ENCODE measurements around the gene CEP250. TPM values are rescaled to one million over a fixed set of nuclear protein-coding genes. Genes with fewer than 3 reads are reported as not detected.
"Not testable (repeated sequence)": the region's sequence is repeated elsewhere in the genome, so short reads cannot be mapped to it uniquely, and the experiment has no call there.

CEP250 gene
- total RNA-seq, 2 experiments from 2014 or later = 68.6 to 86.9 TPM

DNA sequence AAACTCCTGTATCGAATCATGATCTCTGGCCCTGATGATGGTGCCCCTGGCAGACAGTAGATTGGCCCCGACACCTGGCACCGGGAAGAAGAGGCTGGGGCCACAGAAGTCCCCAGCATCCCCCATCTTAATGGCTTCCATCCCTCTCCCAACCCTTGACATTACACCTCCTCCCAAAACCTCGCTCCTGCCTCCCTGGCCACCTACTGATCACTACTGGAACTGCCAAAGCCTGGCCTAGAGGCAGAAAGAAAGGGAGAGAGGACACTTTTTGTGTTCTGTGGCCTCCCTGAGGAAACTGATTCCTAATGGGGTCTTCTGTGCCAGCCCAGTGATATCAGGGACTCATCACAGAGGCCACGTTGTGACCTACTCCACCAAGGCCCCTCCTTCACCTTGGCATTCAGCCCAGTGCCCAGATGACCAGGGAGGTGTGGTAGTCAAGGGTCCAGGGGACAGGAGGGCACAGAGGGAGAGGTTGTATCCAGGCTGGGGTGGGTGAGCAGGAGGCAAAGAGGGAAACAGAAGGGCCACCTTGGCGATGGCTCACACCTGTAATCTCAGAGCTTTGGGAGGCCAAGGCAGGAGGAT is 68.0 kb downstream of the CEP250 start:
- no peaks in the 10 kb centered on the region for H3K9me3 Mint-ChIP-seq (ENCODE audit: low read depth)
- CTCF ChIA-PET = no interaction called here
- no peaks in the 10 kb centered on the region for H3K36me3 Mint-ChIP-seq
- H3K4me1 Mint-ChIP-seq = no peaks in the 10 kb centered on the region
- H3K27ac Mint-ChIP-seq = no peak overlapping the region
- H3K4me3 Mint-ChIP-seq = no peak overlapping the region
- DNase-seq (no peak), ATAC-seq (peak; percentile 65)
- no peaks in the 10 kb centered on the region for H3K27me3 Mint-ChIP-seq

DNA sequence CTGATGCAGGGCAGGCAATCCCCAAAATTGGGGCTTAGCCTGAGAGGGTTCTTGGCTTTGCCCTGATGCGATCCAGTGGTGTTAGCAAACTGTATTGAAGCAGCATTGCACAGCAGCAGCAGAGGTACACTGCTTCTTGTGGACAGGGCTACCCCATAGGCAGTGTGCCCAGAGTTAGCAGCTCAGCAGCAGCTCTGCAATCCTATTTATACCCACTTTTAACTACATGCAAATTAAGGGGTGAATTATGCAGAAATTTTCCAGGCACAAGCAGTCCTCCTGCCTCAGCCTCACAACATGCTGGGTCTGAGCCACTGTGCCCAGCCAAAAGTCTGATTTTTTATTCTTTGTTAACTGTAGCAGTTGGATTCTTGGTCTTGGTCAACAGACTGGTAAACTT is 70.2 kb downstream of the CEP250 start:
- CTCF ChIA-PET = interaction anchor here (1.1 to 1.6 kb wide), 2 partner anchors 16 to 62 kb away, joined by 3 to 6 read pairs; partner anchors contain the start of gene ERGIC3
- ATAC-seq (no peak), DNase-seq (no peak)
- Mint-ChIP-seq H3K9me3 (ENCODE audit: low read depth) (no peaks in the 10 kb centered on the region), H3K27me3 (no peaks in the 10 kb centered on the region), H3K27ac (no peak overlapping the region), H3K4me1 (no peaks in the 10 kb centered on the region), H3K36me3 (no peaks in the 10 kb centered on the region), H3K4me3 (no peak overlapping the region)

DNA sequence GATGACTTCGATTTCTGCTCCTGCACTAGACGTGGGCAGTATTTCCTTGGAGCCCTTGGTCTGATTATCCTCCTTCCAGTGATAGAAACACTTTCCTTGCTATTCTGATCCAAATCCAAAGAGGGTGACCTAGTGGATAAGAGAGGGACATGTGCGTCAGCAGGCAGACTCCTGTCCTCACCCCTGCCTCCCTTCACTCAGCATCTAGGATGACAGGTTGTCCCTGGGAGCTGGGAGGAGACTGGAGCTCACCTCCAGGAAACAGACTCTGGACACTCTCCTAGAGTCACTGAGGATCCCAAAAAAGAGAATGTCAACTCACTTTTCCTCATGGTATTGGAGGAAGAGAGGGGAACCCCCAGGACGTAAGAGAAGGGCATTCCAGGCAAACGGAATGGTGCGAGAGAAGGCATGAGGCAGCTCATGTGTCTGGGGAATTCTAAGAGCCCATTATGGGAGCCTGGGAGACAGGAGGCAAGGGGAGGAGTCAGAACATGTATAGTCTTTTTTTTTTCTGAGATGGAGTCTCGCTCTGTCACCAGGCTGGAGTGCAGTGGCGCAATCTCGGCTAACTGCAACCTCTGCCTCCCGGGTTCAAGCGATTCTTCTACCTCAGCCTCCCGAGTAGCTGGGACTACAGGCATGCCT is 71.8 kb downstream of the CEP250 start:
- no peaks in the 10 kb centered on the region for H3K9me3 Mint-ChIP-seq (ENCODE audit: low read depth)
- CTCF ChIA-PET = interaction anchor here (0.7 to 1.4 kb wide), 2 partner anchors 9 to 20 kb away, joined by 4 read pairs; no protein-coding TSS in a partner anchor
- ATAC-seq (no peak), DNase-seq (no peak)
- no peak overlapping the region for H3K4me3 Mint-ChIP-seq
- H3K27me3 Mint-ChIP-seq = no peaks in the 10 kb centered on the region
- no peaks in the 10 kb centered on the region for H3K36me3 Mint-ChIP-seq
- no peak overlapping the region for H3K27ac Mint-ChIP-seq
- no peaks in the 10 kb centered on the region for H3K4me1 Mint-ChIP-seq

DNA sequence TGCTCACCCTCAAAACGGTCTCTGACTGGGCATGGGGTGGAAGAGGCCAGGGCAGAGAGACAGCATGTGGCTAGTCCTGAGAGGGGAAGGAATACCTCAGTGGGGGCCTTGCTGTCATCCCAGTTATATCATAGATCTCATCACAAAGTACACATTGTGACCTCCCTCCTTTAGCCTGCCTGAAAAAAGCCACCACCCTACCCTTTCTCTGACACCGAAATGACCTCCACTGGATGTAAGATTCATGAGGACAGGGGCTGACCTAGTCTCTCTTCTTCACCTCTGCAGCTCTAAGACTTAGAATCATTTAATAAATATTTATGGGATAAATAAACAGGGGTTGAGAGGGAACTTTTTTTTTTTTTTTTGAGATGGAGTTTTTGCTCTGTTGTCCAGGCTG is 74.2 kb downstream of the CEP250 start, which contains the start of gene C20orf173:
Gene C20orf173, minus strand, starts transcription at position 101 of the 400 bp plus-strand sequence. CDS start 279 bp downstream, outside the sequence.
- no peaks in the 10 kb centered on the region for H3K9me3 Mint-ChIP-seq (ENCODE audit: low read depth)
- no peaks in the 10 kb centered on the region for H3K27me3 Mint-ChIP-seq
- no peak within 1 kb of the TSS for H3K27ac Mint-ChIP-seq
- ATAC-seq = no peak
- DNase-seq = no peak
- H3K4me1 Mint-ChIP-seq = no peaks in the 10 kb centered on the region
- no peaks in the 10 kb centered on the region for H3K36me3 Mint-ChIP-seq
- CTCF ChIA-PET = no interaction called here
- no peak within 1 kb of the TSS for H3K4me3 Mint-ChIP-seq

DNA sequence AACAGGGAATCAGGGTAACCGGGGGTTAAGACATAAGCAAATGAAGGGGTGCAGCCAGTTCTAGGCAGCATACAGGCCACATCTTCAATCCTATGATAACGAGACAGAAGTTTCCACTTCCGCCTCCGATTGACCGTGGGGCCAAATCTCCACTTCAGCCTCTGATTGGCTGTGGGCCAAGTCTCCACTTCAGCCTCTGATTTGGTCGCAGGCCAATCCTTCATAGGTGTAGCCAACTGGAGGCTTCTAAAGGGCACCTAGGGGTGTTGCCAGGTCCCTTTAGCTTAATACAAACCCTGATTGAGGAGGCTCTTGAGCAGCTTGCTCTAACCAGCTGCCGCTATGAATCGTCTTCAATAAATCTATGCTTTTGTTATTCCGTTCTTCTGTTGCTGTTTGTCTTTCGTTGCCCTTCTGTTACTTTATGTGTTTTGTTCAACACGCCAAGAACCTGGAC is 84.4 kb downstream of the CEP250 start:
- peaks cover 20% of the 10 kb centered on the region for H3K4me1 Mint-ChIP-seq
- ATAC-seq = peak; percentile 43
- CTCF ChIA-PET = interaction anchor here (1.3 kb wide), 1 partner anchor 49 kb away, joined by 3 read pairs; no protein-coding TSS in a partner anchor
- DNase-seq = peak; percentile 64
- H3K4me3 Mint-ChIP-seq = peak overlapping the region; percentile 18
- H3K27me3 Mint-ChIP-seq = peaks cover 3% of the 10 kb centered on the region
- peaks cover 4% of the 10 kb centered on the region for H3K36me3 Mint-ChIP-seq
- H3K27ac Mint-ChIP-seq = peak overlapping the region; percentile 62
- no peaks in the 10 kb centered on the region for H3K9me3 Mint-ChIP-seq (ENCODE audit: low read depth)

DNA sequence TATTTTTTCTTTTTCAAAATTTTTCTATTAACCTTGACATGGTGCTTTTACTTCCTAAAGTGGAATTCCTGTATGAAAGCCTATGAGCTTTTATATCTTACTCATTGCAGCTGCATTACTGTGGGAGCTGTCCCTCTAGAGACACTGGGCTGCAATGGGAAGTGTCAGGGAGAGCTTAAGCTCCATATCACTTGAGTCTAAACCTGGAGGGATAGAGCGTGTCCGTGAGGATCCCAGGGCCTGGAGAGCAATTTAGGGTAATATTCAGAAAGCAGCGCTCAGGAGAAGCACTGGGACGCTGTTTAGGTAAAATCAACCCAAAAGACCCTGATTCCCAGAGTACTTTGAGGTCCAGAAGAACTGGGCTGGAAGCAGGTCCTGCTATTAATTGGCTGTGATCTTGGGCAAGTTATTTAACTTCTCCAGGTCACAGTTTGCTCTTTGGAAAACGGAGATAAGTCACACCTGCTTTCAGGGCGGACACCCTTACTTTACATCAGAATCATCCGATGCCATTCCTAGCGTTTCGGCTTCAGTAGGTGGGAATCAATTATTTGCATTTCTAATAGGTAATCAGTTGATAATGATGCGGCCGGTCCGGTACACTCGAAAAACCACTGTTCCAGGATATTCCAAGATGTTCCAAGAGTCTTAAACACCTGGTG is 85.9 kb downstream of the CEP250 start:
- DNase-seq = no peak
- no peaks in the 10 kb centered on the region for H3K27me3 Mint-ChIP-seq
- peak overlapping the region; percentile 86 for H3K27ac Mint-ChIP-seq
- CTCF ChIA-PET = interaction anchor here (1.1 to 2.0 kb wide), 8 partner anchors 16 to 413 kb away, joined by 3 to 6 read pairs (median 3); partner anchors contain the start of gene SCAND1
- peaks cover 4% of the 10 kb centered on the region for H3K36me3 Mint-ChIP-seq
- ATAC-seq = no peak
- no peaks in the 10 kb centered on the region for H3K9me3 Mint-ChIP-seq (ENCODE audit: low read depth)
- peaks cover 19% of the 10 kb centered on the region for H3K4me1 Mint-ChIP-seq
- peak overlapping the region; percentile 77 for H3K4me3 Mint-ChIP-seq

DNA sequence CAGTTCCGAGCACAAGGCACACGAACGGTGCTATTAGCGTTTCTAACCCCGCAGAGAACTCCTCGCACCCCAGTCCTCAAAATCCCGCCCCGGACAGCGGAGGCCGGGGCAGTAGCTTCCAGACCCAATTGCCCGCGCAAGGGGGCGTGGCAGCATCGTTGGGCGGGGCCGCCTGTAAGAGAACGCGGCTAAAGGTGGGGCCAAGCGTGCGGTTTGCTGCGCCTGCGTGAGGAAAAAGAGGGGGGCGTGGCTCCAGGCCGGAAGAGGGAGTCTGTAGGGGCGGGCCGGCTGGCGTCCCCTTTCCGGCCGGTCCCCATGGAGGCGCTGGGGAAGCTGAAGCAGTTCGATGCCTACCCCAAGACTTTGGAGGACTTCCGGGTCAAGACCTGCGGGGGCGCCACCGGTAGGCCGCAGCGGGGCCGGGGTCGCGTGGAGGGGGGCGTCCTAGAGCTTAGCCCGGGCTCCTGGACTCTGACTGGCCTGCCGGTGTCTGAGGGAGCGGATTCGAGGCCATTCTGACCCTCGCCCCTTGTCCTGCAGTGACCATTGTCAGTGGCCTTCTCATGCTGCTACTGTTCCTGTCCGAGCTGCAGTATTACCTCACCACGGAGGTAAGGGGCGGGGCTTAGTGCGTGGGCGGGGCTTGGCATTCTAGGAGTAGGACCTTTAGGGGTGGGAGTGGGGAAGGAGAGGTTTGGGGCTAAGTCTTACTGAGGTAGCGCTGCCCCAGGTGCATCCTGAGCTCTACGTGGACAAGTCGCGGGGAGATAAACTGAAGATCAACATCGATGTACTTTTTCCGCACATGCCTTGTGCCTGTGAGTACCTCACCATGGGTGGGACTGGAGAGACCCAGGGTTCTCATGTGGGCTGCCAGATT is 86.6 kb downstream of the CEP250 start, which contains the start of gene ERGIC3:
Gene ERGIC3, plus strand, starts transcription at position 296 of the 880 bp plus-strand sequence. Its CDS starts 20 bp downstream, at position 316.
- Mint-ChIP-seq H3K27ac (peak within 1 kb of the TSS; percentile 86), H3K4me3 (peak within 1 kb of the TSS; percentile 77), H3K27me3 (no peaks in the 10 kb centered on the region), H3K36me3 (peaks cover 4% of the 10 kb centered on the region), H3K9me3 (ENCODE audit: low read depth) (no peaks in the 10 kb centered on the region), H3K4me1 (peaks cover 19% of the 10 kb centered on the region)
- ATAC-seq (peak; percentile 97), DNase-seq (peak; percentile 99)
- CTCF ChIA-PET = interaction anchor here (1.0 to 2.0 kb wide), 9 partner anchors 16 to 451 kb away, joined by 3 to 6 read pairs (median 3); partner anchors contain the start of gene SCAND1

DNA sequence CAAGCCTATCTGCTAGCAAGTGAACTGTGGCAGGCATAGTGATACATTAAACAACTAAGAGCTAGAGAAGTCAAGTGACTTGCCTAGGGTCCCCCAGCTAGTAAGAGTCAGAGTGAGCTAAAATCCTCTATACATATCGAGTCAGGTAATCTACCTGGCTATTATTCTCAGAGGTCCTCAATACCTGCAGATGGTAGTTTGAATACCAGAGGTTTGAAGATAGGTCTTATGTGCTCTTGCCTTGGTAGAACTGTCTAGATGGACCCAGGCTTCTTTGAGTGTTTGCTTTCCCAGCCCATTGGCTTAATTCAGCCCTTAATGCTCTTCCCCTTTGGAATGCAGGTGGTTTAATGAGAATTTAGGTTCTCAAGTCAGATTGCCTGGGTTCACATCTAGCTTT is 87.6 kb downstream of the CEP250 start:
- H3K4me1 Mint-ChIP-seq = peaks cover 19% of the 10 kb centered on the region
- no peaks in the 10 kb centered on the region for H3K27me3 Mint-ChIP-seq
- ATAC-seq = no peak
- H3K4me3 Mint-ChIP-seq = peak overlapping the region; percentile 77
- no peaks in the 10 kb centered on the region for H3K9me3 Mint-ChIP-seq (ENCODE audit: low read depth)
- CTCF ChIA-PET = interaction anchor here (1.0 to 1.3 kb wide), 3 partner anchors 35 to 450 kb away, joined by 3 to 4 read pairs (median 3); no protein-coding TSS in a partner anchor
- H3K27ac Mint-ChIP-seq = peak overlapping the region; percentile 41
- DNase-seq = no peak
- peaks cover 4% of the 10 kb centered on the region for H3K36me3 Mint-ChIP-seq

DNA sequence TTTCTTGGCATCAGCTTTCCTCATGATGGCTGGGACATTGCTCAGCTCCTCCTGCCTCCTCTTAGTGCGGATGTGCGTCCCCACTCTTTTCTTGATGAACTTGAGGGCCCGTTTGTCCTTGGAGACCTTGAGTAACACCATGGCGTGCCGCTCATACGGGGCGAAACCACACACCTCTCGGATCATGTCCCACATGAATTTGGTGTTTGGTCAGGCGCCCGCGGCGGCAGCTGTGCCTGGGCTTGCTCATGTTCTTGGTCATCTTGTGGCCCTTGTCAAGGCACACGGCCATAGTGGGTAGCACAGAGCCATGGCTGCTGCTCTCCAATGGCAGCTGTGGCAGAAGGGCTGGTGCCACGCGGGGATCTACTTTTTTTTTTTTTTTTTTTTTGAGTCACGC is 89.0 kb downstream of the CEP250 start:
- no peak overlapping the region for H3K27ac Mint-ChIP-seq
- no peaks in the 10 kb centered on the region for H3K9me3 Mint-ChIP-seq (ENCODE audit: low read depth)
- H3K4me3 Mint-ChIP-seq = no peak overlapping the region
- no peaks in the 10 kb centered on the region for H3K27me3 Mint-ChIP-seq
- CTCF ChIA-PET = no interaction called here
- H3K4me1 Mint-ChIP-seq = peaks cover 19% of the 10 kb centered on the region
- ATAC-seq = no peak
- peaks cover 8% of the 10 kb centered on the region for H3K36me3 Mint-ChIP-seq
- no peak for DNase-seq

DNA sequence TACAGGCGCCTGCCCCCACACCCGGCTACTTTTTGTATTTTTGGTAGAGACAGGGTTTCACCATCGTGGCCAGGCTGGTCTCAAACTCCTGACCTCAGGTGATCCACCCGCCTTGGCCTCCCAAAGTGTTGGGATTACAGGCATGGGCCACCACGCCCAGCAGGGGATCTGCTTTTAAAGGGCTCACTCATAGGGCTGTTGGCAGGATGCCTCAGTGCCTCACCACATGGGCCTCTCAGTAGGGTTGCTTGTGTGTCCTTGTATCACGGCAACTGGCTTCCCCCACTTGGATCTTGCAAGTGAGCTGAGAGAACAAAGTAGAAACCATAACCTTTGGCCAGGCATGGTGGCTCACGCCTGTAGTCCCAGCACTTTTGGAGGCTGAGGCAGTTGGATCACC is 89.5 kb downstream of the CEP250 start:
- ATAC-seq; DNase-seq; H3K4me3 Mint-ChIP-seq; H3K36me3 Mint-ChIP-seq; H3K9me3 Mint-ChIP-seq (ENCODE audit: low read depth); CTCF ChIA-PET; H3K27ac Mint-ChIP-seq; H3K27me3 Mint-ChIP-seq: not testable (repeated sequence)
- peaks cover 18% of the 10 kb centered on the region for H3K4me1 Mint-ChIP-seq

DNA sequence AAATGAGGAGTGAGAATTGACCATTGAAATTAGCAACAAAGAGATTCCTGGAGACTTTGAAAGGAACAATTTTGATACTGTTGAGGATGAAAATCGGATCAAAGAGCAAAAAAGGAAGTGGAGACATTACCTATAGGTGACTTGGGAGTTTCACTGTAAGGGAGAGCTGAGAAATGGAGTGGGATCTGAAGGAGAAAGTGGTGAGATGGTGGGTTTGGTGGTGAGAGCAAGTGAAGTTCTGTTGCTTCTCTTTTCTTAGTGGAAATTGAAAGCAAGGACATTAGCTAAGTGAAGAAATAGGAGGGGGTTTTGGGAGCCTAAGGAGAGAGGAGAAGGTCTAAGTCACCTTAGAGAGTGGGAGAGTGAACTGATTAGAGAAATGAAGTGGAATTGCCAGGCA is 90.7 kb downstream of the CEP250 start:
- no peak for DNase-seq
- no peaks in the 10 kb centered on the region for H3K9me3 Mint-ChIP-seq (ENCODE audit: low read depth)
- no peaks in the 10 kb centered on the region for H3K27me3 Mint-ChIP-seq
- CTCF ChIA-PET = no interaction called here
- H3K27ac Mint-ChIP-seq = no peak overlapping the region
- peaks cover 16% of the 10 kb centered on the region for H3K4me1 Mint-ChIP-seq
- no peak overlapping the region for H3K4me3 Mint-ChIP-seq
- no peak for ATAC-seq
- H3K36me3 Mint-ChIP-seq = peaks cover 10% of the 10 kb centered on the region

DNA sequence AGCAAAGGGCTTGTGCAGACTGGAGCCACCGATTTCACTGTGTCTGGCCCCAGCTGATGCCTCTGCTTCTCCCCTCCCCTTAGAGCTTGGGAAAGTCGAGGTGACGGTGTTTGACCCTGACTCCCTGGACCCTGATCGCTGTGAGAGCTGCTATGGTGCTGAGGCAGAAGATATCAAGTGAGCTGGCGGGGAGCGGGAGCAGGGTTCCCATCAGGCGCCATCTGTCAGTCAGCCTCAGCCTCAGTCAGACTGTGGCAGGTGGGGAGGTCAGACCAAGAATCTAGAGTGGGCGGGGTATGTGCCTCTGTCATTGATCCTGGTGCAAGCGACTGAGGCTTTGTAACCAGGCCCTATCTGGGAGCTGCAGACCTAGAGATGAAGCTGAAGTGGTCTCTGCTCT is 91.9 kb downstream of the CEP250 start:
- CTCF ChIA-PET = no interaction called here
- no peaks in the 10 kb centered on the region for H3K27me3 Mint-ChIP-seq
- DNase-seq = no peak
- H3K4me1 Mint-ChIP-seq = peaks cover 8% of the 10 kb centered on the region
- H3K27ac Mint-ChIP-seq = no peak overlapping the region
- H3K36me3 Mint-ChIP-seq = peaks cover 10% of the 10 kb centered on the region
- no peak overlapping the region for H3K4me3 Mint-ChIP-seq
- no peaks in the 10 kb centered on the region for H3K9me3 Mint-ChIP-seq (ENCODE audit: low read depth)
- no peak for ATAC-seq

Data from activated CD8-positive, alpha-beta memory T cell treated with anti-CD3 and anti-CD28 coated beads, Interleukin-2, amount 10 ng/mL, durations not matched to agents 7 days and 5 days (primary cell).